Measurements from ENCODE around the gene RABGGTB.
A peak's percentile ranks its signal among the peaks of the same experiment; 100 is the strongest.
"Not testable (repeated sequence)": the region's sequence is repeated elsewhere in the genome, so short reads cannot be mapped to it uniquely, and the experiment has no call there.

Gene RABGGTB

DNA sequence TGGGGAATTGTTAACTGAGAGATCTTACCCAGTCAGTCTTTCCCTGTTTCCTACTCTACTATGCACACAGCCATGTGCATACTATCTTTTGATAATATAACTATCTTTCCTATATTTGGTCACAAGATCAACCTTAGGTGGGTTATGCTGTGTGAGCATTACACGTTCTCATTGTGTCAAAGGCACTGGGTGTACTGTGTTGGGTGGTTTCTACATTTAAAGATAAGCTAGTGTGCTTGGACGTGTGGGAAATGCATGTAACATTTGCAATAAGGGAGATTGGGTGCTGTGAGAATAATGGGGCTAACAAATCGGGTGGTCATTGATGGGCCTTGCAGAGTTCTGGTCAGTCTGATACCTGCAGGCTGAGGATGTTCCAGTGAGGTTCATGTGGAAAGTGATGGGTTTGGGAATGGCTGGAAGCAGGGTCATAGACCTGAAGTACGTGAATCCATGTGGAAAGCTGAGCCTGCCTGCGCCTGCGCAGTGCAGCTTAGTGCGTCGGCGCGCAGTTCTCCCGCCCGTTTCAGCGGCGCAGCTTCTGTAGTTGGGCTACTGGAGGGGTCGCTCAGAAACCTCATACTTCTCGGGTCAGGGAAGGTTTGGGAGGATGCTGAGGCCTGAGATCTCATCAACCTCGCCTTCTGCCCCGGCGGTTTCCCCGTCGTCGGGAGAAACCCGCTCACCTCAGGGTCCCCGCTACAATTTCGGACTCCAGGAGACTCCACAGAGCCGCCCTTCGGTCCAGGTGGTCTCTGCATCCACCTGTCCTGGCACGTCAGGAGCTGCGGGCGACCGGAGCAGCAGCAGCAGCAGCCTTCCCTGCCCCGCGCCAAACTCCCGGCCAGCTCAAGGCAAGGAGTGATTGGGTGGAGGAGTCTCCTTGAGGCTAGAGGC, 10.6 kb downstream of the RABGGTB start, which contains the start of gene MSH4:
Gene MSH4, plus strand, starts transcription at position 507 of the 897 bp plus-strand sequence. Its CDS starts 104 bp downstream, at position 611.
- peak; percentile 57 for DNase-seq

DNA sequence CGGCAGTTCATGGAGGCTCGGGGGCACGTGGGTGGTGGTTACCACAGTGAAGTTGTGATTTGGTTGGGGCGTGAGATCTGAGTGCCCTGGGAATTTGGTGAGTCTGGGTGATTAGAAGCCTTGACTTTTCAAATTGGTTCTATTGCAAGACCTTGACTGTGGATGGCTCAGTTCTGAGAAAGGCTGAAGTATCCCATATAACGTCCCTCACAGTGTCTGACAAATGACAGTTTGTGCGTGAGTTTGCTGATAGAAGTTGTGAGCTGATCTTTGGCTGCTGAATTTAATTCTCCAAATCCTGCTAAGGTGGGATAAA, 11.2 kb downstream of the RABGGTB start:
- peak; percentile 48 for DNase-seq

DNA sequence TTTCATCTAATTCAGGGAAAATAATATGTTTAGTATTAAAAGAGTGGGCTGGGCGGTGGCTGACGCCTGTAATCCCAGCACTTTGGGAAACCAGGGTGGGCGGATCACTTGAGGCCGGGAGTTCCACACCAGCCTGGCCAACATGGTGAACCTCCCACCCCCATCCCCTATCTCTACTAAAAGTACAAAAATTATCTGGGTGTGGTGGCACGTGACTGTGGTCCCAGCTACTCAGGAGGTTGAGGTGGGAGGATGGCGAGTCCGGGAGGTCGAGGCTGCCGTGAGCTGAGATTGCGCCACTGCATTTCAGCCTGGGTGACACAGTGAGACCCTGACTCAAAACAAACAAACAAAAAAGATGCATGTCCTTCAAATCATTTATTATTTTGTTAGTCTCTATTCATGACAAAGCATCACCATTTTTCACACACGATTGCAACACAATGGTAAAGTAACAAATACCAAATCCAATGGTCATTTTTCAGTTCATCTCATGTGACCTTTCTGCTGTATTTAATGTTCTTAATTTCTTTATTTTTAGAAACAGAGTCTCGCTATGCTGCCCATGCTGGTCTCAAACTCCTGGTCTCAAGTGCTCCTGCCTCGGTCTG, 11.7 kb downstream of the RABGGTB start:
- peak; percentile 28 for DNase-seq

DNA sequence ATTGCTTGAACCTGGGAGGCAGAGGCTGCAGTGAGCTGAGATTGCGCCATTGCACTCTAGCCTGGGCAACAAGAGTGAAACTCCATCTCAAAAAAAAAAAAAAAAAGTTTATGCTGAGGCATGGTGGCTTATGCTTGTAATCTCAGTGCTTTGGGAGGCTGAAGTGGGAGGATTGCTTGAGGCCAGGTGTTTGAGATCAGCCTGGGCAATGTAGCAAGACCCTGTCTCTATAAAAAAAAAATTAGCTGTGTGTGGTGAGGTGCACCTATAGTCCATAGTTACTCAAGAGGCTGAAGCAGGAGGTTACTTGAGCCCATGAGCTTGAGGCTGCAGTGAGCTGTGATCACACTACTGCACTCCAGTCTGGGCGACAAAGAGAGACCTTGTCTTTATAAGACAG, 15.4 kb downstream of the RABGGTB start:
- DNase-seq = not testable (repeated sequence)

DNA sequence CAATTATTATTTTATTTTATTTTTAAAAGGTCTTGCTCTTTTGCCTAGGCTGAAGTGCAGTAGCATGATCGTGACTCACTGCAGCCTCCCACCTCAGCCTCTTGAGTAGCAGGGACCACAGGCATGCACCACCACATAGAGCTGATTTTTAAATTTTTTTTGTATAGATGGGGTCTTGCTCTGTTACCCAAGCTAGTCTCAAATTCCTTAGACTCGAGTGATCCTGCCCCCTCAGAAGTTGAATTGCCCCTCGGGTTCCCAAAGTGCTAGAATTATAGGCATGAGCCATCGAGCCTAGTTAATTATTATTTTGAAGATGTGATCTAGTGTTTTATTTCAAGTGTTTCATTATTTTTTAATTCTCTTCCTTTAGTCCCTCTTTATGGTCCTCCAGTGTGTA, 22.9 kb downstream of the RABGGTB start:
- no peak for DNase-seq

DNA sequence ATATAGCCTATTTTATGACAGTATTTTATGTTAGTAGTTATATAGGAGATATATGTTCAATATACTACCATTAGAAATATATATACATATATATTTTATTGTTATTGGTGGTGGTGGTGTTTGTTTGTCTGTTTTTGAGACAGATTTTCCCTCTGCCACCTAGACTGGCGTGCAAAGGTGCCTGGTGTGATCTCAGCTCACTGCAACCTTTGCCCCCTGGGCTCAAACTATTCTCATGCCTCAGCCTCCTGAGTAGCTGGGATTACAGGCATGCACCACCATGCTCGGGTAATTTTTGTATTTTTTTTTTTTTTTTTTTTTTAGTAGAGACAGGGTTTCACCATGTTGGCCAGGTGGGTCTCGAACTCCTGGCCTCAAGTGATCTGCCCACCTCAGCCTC, 24.1 kb downstream of the RABGGTB start:
- DNase-seq = not testable (repeated sequence)

DNA sequence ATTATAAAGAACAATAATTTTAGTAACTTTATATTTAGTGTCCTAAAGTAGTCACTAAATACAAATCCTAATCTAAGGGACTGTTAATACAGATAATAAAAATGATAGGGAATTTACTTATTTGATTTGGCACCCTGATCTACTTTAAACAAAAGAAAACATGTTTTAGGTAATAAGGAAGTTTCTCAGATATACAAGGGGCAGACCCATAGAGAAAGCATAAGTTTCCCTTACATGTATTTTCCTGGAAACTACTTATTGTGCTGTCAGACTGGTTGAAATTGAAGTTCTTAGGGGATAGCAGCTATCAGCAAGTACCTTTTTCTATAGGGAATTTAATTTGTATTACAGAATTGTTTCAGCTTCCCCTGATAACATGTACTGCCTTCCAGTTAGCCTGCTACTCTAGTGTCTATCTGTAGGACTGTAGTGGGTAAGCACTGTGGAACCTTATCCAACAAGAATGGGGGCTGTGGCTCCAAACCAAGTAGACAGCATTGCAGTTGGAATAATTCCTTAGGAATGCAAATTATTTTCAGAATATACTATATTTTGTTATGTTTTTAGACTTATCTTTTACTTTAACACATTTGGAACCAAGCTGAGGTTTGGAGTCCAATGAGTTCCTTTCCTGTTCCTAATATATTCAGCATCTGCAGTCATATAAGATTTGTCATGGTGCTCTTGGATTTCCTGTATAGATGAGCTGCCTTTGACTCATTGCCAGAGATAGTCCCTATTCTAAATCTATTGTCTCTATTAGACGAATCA, 25.3 kb downstream of the RABGGTB start:
- DNase-seq = no peak

DNA sequence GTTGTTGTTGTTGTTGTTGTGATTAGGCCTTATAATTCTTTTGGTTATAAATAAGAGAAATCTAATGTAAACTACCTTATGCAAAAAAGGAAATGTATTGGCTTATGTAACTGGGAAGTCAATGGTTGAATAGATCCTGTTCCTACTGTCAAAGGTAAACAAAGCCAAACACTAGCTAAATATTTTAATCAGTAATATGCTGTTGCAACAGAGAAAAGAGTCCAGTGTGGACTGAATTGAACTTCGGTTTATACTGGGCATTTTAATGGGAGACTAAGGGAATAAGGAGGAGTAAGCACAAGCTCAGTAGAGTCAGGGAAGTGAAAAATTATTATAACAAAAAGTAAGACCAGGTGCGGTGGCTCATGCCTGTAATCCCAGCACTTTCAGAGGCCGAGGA, 26.0 kb downstream of the RABGGTB start:
- no peak for DNase-seq

DNA sequence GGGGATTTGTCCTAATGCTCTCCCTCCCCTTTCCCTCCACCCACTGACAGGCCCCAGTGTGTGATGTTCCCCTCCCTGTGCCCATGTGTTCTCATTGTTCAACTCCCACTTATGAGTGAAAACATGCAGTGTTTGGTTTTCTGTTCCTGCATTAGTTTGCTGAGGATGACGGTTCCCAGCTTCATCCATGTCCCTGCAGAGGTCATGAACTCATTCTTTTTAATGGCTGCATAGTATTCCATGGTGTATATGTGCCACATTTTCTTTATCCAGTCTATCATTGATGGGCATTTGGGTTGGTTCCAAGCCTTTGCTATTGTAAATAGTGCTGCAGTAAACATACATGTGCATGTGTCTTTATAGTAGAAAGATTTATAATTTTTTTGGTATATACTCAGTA, 37.5 kb downstream of the RABGGTB start:
- not testable (repeated sequence) for DNase-seq

DNA sequence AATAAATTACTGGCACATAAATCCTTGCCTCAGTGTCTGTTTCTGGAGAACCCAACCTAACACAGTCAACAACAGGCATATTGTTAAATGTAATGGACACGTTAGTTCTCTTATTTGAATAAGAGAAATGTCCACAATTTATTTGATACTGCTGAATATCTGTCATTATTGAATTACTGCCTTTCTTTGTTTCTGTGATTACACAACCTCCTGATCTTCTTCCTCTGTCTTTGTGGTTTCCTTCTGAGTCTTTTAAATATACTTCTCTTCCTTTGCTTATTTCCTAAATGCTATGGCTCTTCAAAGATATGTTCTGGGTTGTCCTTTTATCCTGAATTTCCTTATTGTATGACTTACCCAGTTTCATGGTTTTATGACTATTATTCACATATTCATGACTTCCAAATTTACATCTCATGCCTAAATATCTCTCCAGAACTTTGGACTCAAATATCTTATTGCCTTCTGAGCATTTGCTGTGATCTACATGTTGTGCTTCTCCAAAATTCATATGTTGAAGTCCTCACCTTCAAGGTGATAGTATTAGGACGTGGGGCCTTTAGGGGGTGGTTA, 50.6 kb downstream of the RABGGTB start:
- peak; percentile 9 for DNase-seq

DNA sequence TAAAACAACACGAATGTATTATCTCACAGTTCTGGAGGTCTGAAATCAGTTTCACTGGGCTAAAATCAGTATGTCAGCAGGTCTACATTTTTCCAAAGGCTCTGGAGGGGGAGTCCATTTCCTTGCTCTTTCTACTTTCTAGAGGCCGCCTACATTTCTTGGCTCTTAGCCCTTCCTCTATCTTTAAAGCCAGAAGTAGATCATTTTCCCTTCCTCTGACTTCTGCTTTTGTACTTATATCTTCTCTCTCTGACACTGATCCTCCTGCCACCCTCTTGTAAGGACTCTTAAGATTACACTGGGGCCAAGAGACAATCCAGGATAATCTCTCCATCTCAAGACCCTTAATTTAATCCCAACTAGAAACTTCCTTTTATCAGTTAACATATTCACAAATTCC, 52.0 kb downstream of the RABGGTB start:
- peak; percentile 12 for DNase-seq

DNA sequence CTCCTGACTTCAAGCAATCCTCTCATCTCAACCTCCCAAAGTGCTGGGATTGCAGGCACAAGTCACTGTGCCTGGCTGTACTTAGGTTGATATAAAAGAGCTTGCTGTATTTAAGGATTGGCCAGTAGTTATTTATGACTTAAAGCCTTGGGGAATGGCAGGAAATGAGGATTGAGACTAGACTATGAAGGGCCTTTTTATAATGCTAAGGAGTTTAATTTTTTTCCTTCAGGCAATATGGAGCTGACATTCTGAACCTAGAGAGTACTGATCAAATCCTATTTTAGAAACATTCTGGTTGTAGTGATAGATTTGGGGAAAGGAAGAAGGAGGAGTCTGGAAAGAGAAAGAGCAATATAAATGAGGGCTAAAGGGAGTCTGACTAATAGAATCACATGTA, 55.4 kb downstream of the RABGGTB start:
- no peak for DNase-seq
